Right lobe of liver (tissue), 4 donors: ENCODE data around the gene NFIA.

ENCODE experiments used
- POLR2A ChIP-seq: fragments of 450-650 bp; IDR thresholded peaks from one replicate; pipeline ENCODE4 v1.6.1; 2017; ENCODE audit warnings: antibody characterized with exemption, mild to moderate bottlenecking
- TF ChIP-seq, protein P1 (sequence below), 4 donors: fragments of 200-600 bp in 3 of 4; fragments of 450-650 bp in 1 of 4; IDR thresholded peaks; one replicate each; pipeline versions ENCODE4 v1.5.1 to v1.8.0; 2016 to 2022; ENCODE audit warnings: antibody characterized with exemption in 4 of 4, mild to moderate bottlenecking in 2 of 4
- donor health status: DM: no; HTN: no; CAD: no.
- donor health status: DM: no; HTN: no; CAD: no.
- donor health status: DM: no; HTN: yes; CAD: no.

DNA sequence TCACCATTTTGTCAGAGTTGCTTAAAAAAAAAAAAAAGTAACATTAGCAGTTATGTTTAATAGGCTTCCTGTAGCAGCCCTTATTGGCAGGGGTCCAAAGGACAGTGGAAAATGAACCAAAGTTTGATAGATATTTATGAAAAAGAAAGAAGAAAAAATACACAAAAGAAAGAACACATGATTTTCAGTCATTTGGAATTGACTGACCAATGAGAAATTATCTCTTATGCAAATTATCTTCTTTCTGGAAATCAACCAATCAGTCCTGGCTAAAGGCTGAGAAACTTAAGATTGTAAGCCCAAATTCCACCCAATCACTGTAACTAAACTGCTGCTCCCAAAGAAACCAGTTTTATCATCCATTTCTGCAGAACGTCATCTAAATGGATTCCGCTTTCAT lies 360.2 kb downstream of the NFIA start:
- TF ChIP-seq, protein P1, sequence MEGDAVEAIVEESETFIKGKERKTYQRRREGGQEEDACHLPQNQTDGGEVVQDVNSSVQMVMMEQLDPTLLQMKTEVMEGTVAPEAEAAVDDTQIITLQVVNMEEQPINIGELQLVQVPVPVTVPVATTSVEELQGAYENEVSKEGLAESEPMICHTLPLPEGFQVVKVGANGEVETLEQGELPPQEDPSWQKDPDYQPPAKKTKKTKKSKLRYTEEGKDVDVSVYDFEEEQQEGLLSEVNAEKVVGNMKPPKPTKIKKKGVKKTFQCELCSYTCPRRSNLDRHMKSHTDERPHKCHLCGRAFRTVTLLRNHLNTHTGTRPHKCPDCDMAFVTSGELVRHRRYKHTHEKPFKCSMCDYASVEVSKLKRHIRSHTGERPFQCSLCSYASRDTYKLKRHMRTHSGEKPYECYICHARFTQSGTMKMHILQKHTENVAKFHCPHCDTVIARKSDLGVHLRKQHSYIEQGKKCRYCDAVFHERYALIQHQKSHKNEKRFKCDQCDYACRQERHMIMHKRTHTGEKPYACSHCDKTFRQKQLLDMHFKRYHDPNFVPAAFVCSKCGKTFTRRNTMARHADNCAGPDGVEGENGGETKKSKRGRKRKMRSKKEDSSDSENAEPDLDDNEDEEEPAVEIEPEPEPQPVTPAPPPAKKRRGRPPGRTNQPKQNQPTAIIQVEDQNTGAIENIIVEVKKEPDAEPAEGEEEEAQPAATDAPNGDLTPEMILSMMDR (IDR thresholded peaks at IDR 0.05): no peak
- no peak for TF ChIP-seq POLR2A
